ENCODE results near the gene CDH15. TPM values are rescaled to one million over a fixed set of nuclear protein-coding genes. Genes with fewer than 3 reads are reported as not detected.

The CDH15 gene
- total RNA-seq, 1 experiment from 2014 or later: 0.46 TPM

- no peak for TF ChIP-seq KAT7 (CRISPR knock-in tag; IDR thresholded peaks at IDR 0.05; ENCODE audit: borderline replicate concordance)
- TF ChIP-seq FOXK1 (CRISPR knock-in tag; IDR thresholded peaks at IDR 0.05): no peak
- TF ChIP-seq ZNF121 (CRISPR knock-in tag; IDR thresholded peaks at IDR 0.05): no peak
Measured at GRCh38 chr16:89224665-89225064, 53.1 kb downstream of the CDH15 start (continued).

DNA sequence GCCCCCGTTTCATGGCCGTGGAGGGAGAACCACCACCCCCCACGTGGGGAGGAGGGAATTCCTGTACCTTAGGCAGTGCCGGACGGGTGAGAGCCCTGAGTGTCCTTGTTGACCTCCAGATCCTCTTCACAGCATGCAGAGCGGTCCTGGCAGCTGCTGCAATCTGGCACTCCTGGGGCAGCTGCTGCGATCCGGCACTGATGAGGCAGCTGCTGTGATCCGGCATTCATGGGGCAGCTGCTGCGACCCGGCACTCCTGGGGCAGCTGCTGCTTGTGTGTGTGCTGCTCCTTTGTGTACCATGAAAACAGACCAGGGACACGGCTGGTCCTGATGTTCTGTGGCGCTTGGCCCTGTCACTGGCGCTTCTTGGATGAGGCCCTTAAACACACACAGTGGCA, 58.7 kb downstream of the CDH15 start:
- TF ChIP-seq, protein P1, sequence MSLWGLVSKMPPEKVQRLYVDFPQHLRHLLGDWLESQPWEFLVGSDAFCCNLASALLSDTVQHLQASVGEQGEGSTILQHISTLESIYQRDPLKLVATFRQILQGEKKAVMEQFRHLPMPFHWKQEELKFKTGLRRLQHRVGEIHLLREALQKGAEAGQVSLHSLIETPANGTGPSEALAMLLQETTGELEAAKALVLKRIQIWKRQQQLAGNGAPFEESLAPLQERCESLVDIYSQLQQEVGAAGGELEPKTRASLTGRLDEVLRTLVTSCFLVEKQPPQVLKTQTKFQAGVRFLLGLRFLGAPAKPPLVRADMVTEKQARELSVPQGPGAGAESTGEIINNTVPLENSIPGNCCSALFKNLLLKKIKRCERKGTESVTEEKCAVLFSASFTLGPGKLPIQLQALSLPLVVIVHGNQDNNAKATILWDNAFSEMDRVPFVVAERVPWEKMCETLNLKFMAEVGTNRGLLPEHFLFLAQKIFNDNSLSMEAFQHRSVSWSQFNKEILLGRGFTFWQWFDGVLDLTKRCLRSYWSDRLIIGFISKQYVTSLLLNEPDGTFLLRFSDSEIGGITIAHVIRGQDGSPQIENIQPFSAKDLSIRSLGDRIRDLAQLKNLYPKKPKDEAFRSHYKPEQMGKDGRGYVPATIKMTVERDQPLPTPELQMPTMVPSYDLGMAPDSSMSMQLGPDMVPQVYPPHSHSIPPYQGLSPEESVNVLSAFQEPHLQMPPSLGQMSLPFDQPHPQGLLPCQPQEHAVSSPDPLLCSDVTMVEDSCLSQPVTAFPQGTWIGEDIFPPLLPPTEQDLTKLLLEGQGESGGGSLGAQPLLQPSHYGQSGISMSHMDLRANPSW (CRISPR knock-in tag; conservative IDR thresholded peaks at IDR 0.05; ENCODE audit: low read depth): no peak
- TF ChIP-seq, protein P2, sequence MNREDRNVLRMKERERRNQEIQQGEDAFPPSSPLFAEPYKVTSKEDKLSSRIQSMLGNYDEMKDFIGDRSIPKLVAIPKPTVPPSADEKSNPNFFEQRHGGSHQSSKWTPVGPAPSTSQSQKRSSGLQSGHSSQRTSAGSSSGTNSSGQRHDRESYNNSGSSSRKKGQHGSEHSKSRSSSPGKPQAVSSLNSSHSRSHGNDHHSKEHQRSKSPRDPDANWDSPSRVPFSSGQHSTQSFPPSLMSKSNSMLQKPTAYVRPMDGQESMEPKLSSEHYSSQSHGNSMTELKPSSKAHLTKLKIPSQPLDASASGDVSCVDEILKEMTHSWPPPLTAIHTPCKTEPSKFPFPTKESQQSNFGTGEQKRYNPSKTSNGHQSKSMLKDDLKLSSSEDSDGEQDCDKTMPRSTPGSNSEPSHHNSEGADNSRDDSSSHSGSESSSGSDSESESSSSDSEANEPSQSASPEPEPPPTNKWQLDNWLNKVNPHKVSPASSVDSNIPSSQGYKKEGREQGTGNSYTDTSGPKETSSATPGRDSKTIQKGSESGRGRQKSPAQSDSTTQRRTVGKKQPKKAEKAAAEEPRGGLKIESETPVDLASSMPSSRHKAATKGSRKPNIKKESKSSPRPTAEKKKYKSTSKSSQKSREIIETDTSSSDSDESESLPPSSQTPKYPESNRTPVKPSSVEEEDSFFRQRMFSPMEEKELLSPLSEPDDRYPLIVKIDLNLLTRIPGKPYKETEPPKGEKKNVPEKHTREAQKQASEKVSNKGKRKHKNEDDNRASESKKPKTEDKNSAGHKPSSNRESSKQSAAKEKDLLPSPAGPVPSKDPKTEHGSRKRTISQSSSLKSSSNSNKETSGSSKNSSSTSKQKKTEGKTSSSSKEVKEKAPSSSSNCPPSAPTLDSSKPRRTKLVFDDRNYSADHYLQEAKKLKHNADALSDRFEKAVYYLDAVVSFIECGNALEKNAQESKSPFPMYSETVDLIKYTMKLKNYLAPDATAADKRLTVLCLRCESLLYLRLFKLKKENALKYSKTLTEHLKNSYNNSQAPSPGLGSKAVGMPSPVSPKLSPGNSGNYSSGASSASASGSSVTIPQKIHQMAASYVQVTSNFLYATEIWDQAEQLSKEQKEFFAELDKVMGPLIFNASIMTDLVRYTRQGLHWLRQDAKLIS (CRISPR knock-in tag; IDR thresholded peaks at IDR 0.05; ENCODE audit: borderline replicate concordance): no peak
- no peak for TF ChIP-seq FOXP1 (CRISPR knock-in tag; IDR thresholded peaks at IDR 0.05; ENCODE audit: borderline replicate concordance)
- no peak for ATAC-seq
- H3K9me3 Mint-ChIP-seq: peaks cover 57% of the 10 kb centered on the region
- no peaks in the 10 kb centered on the region for H3K4me1 Mint-ChIP-seq
- H3K27me3 Mint-ChIP-seq (ENCODE audit: low read depth): no peaks in the 10 kb centered on the region
- no peak overlapping the region for H3K4me3 Mint-ChIP-seq
- H3K36me3 Mint-ChIP-seq: peaks cover 83% of the 10 kb centered on the region
- CTCF ChIA-PET: no interaction called here
- POLR2A ChIA-PET: no interaction called here
- no peak overlapping the region for H3K27ac Mint-ChIP-seq
- no peak for DNase-seq (ENCODE audit: low spot score)

- H3K27me3 Mint-ChIP-seq (ENCODE audit: low read depth): no peaks in the 10 kb centered on the region
- H3K27ac Mint-ChIP-seq: no peak overlapping the region
- CTCF ChIA-PET: no interaction called here
- peaks cover 71% of the 10 kb centered on the region for H3K36me3 Mint-ChIP-seq
- TF ChIP-seq TCF7 (CRISPR knock-in tag; IDR thresholded peaks at IDR 0.05; ENCODE audit: low read depth): no peak
- TF ChIP-seq RELA (CRISPR knock-in tag; IDR thresholded peaks at IDR 0.05; ENCODE audit: borderline replicate concordance): no peak
- no peak for TF ChIP-seq ZNF219 (CRISPR knock-in tag; IDR thresholded peaks at IDR 0.05; ENCODE audit: borderline replicate concordance)
- no peak for TF ChIP-seq TP53 (CRISPR knock-in tag; IDR thresholded peaks at IDR 0.05)
- no peak for TF ChIP-seq NR1H2 (CRISPR knock-in tag; IDR thresholded peaks at IDR 0.05)
- TF ChIP-seq, protein P3, sequence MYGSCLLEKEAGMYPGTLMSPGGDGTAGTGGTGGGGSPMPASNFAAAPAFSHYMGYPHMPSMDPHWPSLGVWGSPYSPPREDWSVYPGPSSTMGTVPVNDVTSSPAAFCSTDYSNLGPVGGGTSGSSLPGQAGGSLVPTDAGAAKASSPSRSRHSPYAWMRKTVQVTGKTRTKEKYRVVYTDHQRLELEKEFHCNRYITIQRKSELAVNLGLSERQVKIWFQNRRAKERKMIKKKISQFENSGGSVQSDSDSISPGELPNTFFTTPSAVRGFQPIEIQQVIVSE (CRISPR knock-in tag; IDR thresholded peaks at IDR 0.05; ENCODE audit: borderline replicate concordance): no peak
- TF ChIP-seq GABPB1 (CRISPR knock-in tag; IDR thresholded peaks at IDR 0.05): peak; percentile 45; the same call in 1 of the 2 replicates
- TF ChIP-seq, protein P4, sequence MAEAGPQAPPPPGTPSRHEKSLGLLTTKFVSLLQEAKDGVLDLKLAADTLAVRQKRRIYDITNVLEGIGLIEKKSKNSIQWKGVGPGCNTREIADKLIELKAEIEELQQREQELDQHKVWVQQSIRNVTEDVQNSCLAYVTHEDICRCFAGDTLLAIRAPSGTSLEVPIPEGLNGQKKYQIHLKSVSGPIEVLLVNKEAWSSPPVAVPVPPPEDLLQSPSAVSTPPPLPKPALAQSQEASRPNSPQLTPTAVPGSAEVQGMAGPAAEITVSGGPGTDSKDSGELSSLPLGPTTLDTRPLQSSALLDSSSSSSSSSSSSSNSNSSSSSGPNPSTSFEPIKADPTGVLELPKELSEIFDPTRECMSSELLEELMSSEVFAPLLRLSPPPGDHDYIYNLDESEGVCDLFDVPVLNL (CRISPR knock-in tag; IDR thresholded peaks at IDR 0.05; ENCODE audit: borderline replicate concordance, low read depth): no peak
- H3K9me3 Mint-ChIP-seq: peaks cover 54% of the 10 kb centered on the region
- H3K4me3 Mint-ChIP-seq: no peak overlapping the region
- POLR2A ChIA-PET: no interaction called here
- ATAC-seq (no peak), DNase-seq (ENCODE audit: low spot score) (no peak)
- H3K4me1 Mint-ChIP-seq: no peaks in the 10 kb centered on the region
Measured at GRCh38 chr16:89232107-89232506, 60.6 kb downstream of the CDH15 start.

Measured in WTC11 (cell line).